A673 (cell line): ENCODE measurements around the gene PLIN3. TPM values are rescaled to one million over a fixed set of nuclear protein-coding genes. Genes with fewer than 3 reads are reported as not detected.
"Not testable (repeated sequence)": the region's sequence is repeated elsewhere in the genome, so short reads cannot be mapped to it uniquely, and the experiment has no call there.

Experiments used
- BruUV-seq: library from RNA; stranded (reverse); fragments of 400-500 nt; replicated peaks from 2 replicates; lab custom pipeline; 2021; lab: Mats Ljungman, UMichigan
- CTCF ChIA-PET: fragments of 300-600 bp; sonication (Branson Sonifier 250); formaldehyde crosslinking; loops from one replicate; lab custom pipeline; 2022; ENCODE audit warnings: antibody characterized with exemption; lab: Charles Lee
- POLR2A ChIA-PET: fragments of 300-600 bp; sonication (Branson Sonifier 250); formaldehyde crosslinking; loops from one replicate; lab custom pipeline; 2022; ENCODE audit warnings: antibody characterized with exemption; ENCODE audit not compliant: low non-redundant PET; lab: Charles Lee
- DNase-seq: peaks from one replicate; pipeline ENCODE4 v3.0.0-alpha.2; 2015; ENCODE audit warnings: low spot score
- H3K27ac ChIP-seq: fragments of 200-600 bp; sonication (generic); 2 replicates; pipeline ENCODE4 v1.5.1; 2016; ENCODE audit warnings: mixed run types, low read depth, mild to moderate bottlenecking, mixed read lengths, antibody characterized with exemption, low read length; ENCODE audit not compliant: poor library complexity, severe bottlenecking
- H3K27me3 ChIP-seq: fragments of 200-600 bp; sonication (generic); replicated peaks from 2 replicates; pipeline ENCODE4 v1.6.1; 2017; ENCODE audit warnings: mixed run types, low read depth, mild to moderate bottlenecking, mixed read lengths, antibody characterized with exemption, low read length; ENCODE audit not compliant: insufficient read depth, poor library complexity
- H3K36me3 ChIP-seq: fragments of 200-600 bp; sonication (generic); 2 replicates; pipeline ENCODE4 v1.6.1; 2016; ENCODE audit warnings: mixed run types, mild to moderate bottlenecking, mixed read lengths, antibody characterized with exemption, low read length; ENCODE audit not compliant: insufficient read depth, poor library complexity, severe bottlenecking
- H3K4me1 ChIP-seq: fragments of 200-600 bp; sonication (generic); 2 replicates; pipeline ENCODE4 v1.6.1; 2017; ENCODE audit warnings: mixed run types, mild to moderate bottlenecking, mixed read lengths, antibody characterized with exemption, low read length; ENCODE audit not compliant: insufficient read depth, poor library complexity, severe bottlenecking
- H3K4me3 ChIP-seq: fragments of 200-600 bp; sonication (generic); 2 replicates; pipeline ENCODE4 v1.5.1; 2016; ENCODE audit warnings: low read depth, mixed run types, mild to moderate bottlenecking, mixed read lengths, low read length; ENCODE audit not compliant: poor library complexity, severe bottlenecking
- H3K9me3 ChIP-seq: fragments of 200-600 bp; sonication (generic); 2 replicates; pipeline ENCODE4 v1.6.1; 2016; ENCODE audit warnings: mixed run types, low read depth, mild to moderate bottlenecking, mixed read lengths, antibody characterized with exemption, low read length; ENCODE audit not compliant: poor library complexity, severe bottlenecking
- EZH2 ChIP-seq: fragments of 200-600 bp; sonication (generic); IDR thresholded peaks from 2 replicates; pipeline ENCODE4 v1.6.1; 2017; ENCODE audit warnings: borderline replicate concordance, low read depth, mild to moderate bottlenecking, mixed read lengths, antibody characterized with exemption, low read length; ENCODE audit not compliant: poor library complexity, severe bottlenecking
- intact Hi-C: fragments of 100-400 bp; cut with micrococcal nuclease; formaldehyde crosslinking; loops from one replicate; pipeline ENCODE4 v1.10.0; 2022; ENCODE audit not compliant: unreplicated experiment
- total RNA-seq: library from RNA; stranded (reverse); gene quantifications from 2 replicates; pipeline ENCODE4 v1.2.3, GENCODE V29; 2021
- TF ChIP-seq, protein P1 (sequence below): fragments of 300-800, 200-600 bp; sonication (generic); conservative IDR thresholded peaks from 2 replicates; pipeline ENCODE4 v1.5.1; 2017; ENCODE audit warnings: low read depth, mild to moderate bottlenecking, antibody characterized with exemption, low read length, moderate library complexity, mixed read lengths

PLIN3 gene
- total RNA-seq, 1 experiment from 2014 or later: 30.6 TPM

GRCh38 chr19:4830332-4830731, 37.1 kb downstream of the PLIN3 start:
- H3K4me3 ChIP-seq: peak overlapping the region; percentile 91
- no peak for TF ChIP-seq EZH2
- TF ChIP-seq, protein P1, sequence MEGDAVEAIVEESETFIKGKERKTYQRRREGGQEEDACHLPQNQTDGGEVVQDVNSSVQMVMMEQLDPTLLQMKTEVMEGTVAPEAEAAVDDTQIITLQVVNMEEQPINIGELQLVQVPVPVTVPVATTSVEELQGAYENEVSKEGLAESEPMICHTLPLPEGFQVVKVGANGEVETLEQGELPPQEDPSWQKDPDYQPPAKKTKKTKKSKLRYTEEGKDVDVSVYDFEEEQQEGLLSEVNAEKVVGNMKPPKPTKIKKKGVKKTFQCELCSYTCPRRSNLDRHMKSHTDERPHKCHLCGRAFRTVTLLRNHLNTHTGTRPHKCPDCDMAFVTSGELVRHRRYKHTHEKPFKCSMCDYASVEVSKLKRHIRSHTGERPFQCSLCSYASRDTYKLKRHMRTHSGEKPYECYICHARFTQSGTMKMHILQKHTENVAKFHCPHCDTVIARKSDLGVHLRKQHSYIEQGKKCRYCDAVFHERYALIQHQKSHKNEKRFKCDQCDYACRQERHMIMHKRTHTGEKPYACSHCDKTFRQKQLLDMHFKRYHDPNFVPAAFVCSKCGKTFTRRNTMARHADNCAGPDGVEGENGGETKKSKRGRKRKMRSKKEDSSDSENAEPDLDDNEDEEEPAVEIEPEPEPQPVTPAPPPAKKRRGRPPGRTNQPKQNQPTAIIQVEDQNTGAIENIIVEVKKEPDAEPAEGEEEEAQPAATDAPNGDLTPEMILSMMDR: no peak
- BruUV-seq: no TSS peak
- H3K36me3 ChIP-seq: no peaks in the 10 kb centered on the region
- no peaks in the 10 kb centered on the region for H3K4me1 ChIP-seq
- CTCF ChIA-PET: interaction anchor here (1.0 kb wide), 1 partner anchor 21 kb away, joined by 3 read pairs; no protein-coding TSS in a partner anchor
- H3K27ac ChIP-seq: no peak overlapping the region
- no peaks in the 10 kb centered on the region for H3K9me3 ChIP-seq
- POLR2A ChIA-PET: no interaction called here
- intact Hi-C loops: no loop called here
- H3K27me3 ChIP-seq: no peaks in the 10 kb centered on the region
- DNase-seq: no peak

- ChIA-PET CTCF (no interaction called here), POLR2A (no interaction called here)
- no peaks in the 10 kb centered on the region for H3K27me3 ChIP-seq
- H3K4me3 ChIP-seq: no peak overlapping the region
- H3K36me3 ChIP-seq: no peaks in the 10 kb centered on the region
- BruUV-seq: no TSS peak
- H3K4me1 ChIP-seq: no peaks in the 10 kb centered on the region
- H3K9me3 ChIP-seq: no peaks in the 10 kb centered on the region
- no peak overlapping the region for H3K27ac ChIP-seq
- intact Hi-C loops: no loop called here
- TF ChIP-seq, protein P1: no peak
- TF ChIP-seq EZH2: no peak
- DNase-seq: no peak
Measured at GRCh38 chr19:4829001-4829712, 38.3 kb downstream of the PLIN3 start.

DNA sequence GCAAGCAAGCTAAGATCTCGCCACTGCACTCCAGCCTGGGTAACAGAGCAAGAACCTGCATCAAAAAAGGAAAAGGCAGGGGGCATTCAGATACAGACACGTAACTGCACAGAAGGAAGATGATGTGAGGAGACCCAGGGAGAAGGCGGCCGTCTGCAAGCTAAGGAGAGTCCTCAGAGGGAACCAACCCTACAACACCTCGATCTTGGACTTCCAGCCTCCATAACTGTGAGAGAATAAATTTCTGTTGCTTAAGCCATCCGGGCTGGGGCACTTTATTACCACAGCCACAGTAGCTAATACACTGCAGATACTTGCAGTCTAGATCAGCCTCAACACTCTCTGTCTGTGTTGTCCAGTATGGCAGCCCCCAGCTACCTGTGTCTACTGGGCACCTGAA, 43.9 kb downstream of the PLIN3 start:
- no peak overlapping the region for H3K27ac ChIP-seq
- no peaks in the 10 kb centered on the region for H3K9me3 ChIP-seq
- BruUV-seq: no TSS peak
- DNase-seq: no peak
- no peak for TF ChIP-seq EZH2
- TF ChIP-seq, protein P1: no peak
- intact Hi-C loops: no loop called here
- CTCF ChIA-PET: interaction anchor here (0.6 to 1.3 kb wide), 2 partner anchors 28 kb away, joined by 4 to 5 read pairs; no protein-coding TSS in a partner anchor
- POLR2A ChIA-PET: no interaction called here
- no peaks in the 10 kb centered on the region for H3K36me3 ChIP-seq
- H3K4me3 ChIP-seq: no peak overlapping the region
- H3K4me1 ChIP-seq: no peaks in the 10 kb centered on the region
- no peaks in the 10 kb centered on the region for H3K27me3 ChIP-seq

- H3K9me3 ChIP-seq, H3K4me1 ChIP-seq, POLR2A ChIA-PET, H3K36me3 ChIP-seq, BruUV-seq, H3K27me3 ChIP-seq, DNase-seq, intact Hi-C loops, H3K4me3 ChIP-seq, H3K27ac ChIP-seq: not testable (repeated sequence)
- CTCF ChIA-PET: interaction anchor here (1.3 kb wide), 1 partner anchor 29 kb away, joined by 5 read pairs; no protein-coding TSS in a partner anchor
Measured at GRCh38 chr19:4822354-4822753, 45.1 kb downstream of the PLIN3 start.
